ENCODE results near the gene SP110. TPM values are rescaled to one million over a fixed set of nuclear protein-coding genes. Genes with fewer than 3 reads are reported as not detected.
"Not testable (repeated sequence)": the region's sequence is repeated elsewhere in the genome, so short reads cannot be mapped to it uniquely, and the experiment has no call there.

SP110 gene
- 21.0 and 46.0 TPM in 2 replicates for total RNA-seq (ENCODE audit: low replicate concordance)

DNA sequence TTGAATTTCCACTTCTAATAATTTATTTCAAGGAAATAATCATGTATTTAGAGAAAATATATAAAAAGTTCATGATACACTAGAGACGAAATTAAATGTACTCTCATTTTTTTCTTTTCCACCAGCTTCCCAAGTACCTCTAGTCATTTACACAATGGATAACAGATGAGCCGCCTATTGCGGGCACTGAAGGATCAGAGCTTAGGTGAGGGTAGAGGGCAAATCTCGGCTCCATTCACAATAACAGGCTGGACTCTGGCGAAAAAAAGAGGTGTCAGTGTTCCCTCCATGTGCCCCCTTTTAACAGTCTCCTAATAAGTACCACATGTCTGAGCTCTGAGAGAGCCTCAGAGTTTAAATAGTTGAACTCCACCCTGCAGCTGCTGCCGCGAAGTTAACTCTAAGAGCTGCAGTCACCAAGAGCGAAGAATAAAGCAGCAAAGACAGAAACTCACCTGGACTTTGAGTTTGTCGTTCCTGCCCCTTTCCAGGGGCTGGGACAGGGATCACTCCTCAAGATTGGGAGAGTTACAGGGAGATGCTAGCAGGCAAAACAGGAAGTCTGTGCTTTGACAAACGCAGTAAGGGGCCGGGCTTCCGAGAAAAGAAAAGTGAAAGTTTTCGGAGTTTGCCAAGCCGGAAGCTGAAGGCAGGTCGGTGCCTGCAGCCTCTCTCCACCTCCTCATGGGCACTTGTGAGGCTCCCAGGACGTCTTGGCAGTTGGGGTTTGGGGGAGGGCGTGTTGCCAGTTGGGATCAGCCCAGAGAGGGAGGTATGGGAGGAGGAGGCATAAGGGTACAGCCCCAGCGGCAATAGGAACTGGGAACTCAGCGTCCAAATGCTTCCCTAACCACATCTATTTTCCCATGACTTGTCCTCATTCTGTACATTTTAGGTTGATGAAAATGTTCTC is at the start of gene SP110:
Gene SP110, minus strand, starts transcription at position 566 of the 913 bp plus-strand sequence. CDS start 3,057 bp downstream, outside the sequence.
- H3K4me3 ChIP-seq (ENCODE audit: low read depth, low read length) = peak within 1 kb of the TSS; percentile 87
- TF ChIP-seq, protein P1, sequence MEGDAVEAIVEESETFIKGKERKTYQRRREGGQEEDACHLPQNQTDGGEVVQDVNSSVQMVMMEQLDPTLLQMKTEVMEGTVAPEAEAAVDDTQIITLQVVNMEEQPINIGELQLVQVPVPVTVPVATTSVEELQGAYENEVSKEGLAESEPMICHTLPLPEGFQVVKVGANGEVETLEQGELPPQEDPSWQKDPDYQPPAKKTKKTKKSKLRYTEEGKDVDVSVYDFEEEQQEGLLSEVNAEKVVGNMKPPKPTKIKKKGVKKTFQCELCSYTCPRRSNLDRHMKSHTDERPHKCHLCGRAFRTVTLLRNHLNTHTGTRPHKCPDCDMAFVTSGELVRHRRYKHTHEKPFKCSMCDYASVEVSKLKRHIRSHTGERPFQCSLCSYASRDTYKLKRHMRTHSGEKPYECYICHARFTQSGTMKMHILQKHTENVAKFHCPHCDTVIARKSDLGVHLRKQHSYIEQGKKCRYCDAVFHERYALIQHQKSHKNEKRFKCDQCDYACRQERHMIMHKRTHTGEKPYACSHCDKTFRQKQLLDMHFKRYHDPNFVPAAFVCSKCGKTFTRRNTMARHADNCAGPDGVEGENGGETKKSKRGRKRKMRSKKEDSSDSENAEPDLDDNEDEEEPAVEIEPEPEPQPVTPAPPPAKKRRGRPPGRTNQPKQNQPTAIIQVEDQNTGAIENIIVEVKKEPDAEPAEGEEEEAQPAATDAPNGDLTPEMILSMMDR (IDR thresholded peaks at IDR 0.05; ENCODE audit: insufficient read depth, low read length) = no peak
- peak; percentile 85 for DNase-seq (ENCODE audit: low read depth)

DNA sequence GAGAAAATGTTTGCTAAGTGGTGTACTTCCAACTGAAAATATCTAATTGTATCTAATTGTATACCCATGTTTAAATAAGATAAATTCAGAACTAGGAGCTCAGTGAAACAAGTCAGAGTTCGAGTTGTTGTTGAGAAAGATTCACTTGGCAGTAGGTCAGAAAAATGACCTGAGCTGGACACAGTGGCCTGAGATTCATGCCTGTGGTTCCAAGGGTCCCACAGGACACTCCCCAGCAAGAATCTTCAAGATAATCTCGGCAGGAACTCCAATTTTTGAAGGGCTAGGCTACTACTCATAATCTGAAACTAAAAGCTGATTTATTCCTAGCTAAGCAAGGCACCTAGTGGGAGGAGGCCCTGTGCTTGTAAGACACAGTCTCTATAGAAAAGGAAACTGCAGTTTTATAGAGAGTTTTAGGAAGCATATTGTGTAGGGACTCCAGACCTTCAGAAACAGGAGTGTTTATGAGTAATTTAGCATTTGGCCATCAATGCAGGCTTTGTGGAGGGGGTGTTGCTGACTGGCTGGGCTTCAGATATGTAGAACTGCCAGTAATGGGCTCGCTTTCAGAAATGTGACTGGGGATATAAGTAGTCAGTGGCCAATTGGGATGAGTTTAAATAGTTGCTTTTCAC is 48.9 kb upstream of the SP110 start:
- H3K4me3 ChIP-seq (ENCODE audit: low read depth, low read length) = no peak overlapping the region
- TF ChIP-seq, protein P1 (IDR thresholded peaks at IDR 0.05; ENCODE audit: insufficient read depth, low read length) = no peak
- peak; percentile 27 for DNase-seq (ENCODE audit: low read depth)

DNA sequence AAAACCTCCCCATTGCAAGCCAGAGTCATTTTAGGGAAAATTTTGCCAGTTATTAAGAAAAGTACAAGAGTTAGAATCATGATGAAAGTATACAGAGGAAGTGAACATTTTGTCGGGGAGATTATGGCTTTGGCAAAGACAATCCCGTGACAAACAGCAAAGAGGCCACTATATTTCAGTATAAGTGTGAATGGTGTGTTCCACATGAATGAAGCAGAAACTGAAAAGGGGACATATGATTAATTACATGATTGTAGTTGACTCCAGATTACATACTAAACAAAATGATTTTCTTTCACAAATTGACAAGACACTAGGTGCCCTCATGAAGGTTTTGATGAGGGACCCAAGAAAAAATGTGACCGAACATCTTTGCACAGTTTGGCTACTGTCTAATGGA is 47.8 kb upstream of the SP110 start:
- TF ChIP-seq, protein P1 (IDR thresholded peaks at IDR 0.05; ENCODE audit: insufficient read depth, low read length) = no peak
- no peak for DNase-seq (ENCODE audit: low read depth)
- no peak overlapping the region for H3K4me3 ChIP-seq (ENCODE audit: low read depth, low read length)

DNA sequence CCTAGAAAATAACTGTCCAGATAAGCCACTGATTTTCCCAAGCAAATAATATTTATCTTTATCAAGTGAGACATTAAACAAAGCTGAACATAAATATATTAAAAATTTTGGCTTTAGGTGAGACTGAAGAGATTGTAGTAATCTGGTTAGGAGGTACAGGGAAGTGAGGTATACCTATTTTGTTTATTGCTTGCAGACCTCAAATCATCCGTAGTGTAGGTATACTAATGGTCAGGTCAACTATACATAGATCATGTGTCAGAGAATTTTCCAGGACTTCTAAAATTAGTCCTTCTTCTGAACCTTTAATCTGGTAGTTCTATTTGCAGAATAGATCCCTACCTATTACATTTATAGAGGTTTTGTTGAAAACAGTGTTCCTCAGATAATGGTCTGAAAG is 47.3 kb upstream of the SP110 start:
- H3K4me3 ChIP-seq (ENCODE audit: low read depth, low read length) = no peak overlapping the region
- TF ChIP-seq, protein P1 (IDR thresholded peaks at IDR 0.05; ENCODE audit: insufficient read depth, low read length) = no peak
- no peak for DNase-seq (ENCODE audit: low read depth)

DNA sequence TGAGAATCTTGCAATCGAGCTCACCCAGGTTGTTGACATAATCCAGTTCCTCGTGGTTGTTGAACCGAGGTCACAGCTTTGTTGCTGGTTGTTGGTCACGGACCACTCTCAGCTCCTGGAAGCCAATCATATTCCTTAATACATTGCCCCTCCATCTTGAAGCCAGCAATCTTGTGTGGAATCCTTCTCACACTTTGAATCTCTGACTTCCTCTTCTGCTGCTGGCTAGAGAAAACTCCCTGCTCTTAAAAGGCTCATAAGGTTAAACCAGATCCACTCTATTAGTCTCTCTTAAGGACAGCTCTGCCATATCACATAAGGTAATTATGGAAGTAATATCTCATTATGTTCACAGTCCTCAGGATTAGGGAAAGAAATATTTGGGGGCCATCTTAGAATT is 46.9 kb upstream of the SP110 start:
- DNase-seq (ENCODE audit: low read depth) = peak; percentile 34
- no peak overlapping the region for H3K4me3 ChIP-seq (ENCODE audit: low read depth, low read length)
- TF ChIP-seq, protein P1 (IDR thresholded peaks at IDR 0.05; ENCODE audit: insufficient read depth, low read length) = no peak

DNA sequence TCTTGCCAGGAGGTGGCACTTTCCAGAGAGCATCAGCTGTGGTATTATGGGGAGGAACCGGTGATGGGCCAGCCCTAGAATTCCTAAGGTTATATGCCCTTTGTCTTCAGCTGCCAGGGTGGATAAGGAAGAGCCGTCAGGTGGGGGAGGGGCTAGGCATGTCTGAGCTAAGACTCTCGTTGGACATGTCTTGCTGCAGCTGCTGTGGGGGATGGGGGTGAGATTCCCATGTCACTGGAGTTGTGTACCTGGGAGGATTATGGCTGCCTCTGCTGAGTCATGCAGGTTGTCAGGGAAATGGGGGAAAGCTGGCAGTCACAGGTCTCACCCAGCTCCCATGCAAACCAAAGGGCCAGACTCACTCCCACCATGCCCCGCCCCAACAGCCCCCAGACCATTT is 45.2 kb upstream of the SP110 start:
- not testable (repeated sequence) for DNase-seq (ENCODE audit: low read depth); H3K4me3 ChIP-seq (ENCODE audit: low read depth, low read length)

DNA sequence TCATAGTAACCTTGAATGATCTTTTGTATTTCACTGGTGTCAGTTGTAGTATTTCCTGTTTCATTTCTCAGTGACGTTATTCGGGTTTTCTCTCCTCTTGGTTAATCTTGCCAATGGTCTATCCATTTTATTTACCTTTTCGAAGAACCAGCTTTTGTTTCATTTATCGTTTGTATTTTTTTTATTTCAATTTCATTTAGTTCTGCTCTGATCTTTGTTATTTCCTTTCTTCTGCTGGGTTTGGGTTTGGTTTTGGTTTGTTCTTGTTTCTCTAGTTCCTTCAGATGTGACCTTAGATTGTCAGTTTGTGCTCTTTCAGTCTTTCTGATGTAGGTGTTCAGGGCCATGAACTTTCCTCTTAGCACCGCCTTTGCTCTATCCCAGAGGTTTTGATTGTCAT is 42.5 kb upstream of the SP110 start:
- no peak overlapping the region for H3K4me3 ChIP-seq (ENCODE audit: low read depth, low read length)
- DNase-seq (ENCODE audit: low read depth) = no peak
- TF ChIP-seq, protein P1 (IDR thresholded peaks at IDR 0.05; ENCODE audit: insufficient read depth, low read length) = no peak

Data from fibroblast of the aortic adventitia (primary cell).